ENCODE measurements around the gene GALNT17. TPM values are rescaled to one million over a fixed set of nuclear protein-coding genes. Genes with fewer than 3 reads are reported as not detected.

Gene GALNT17
- polyA plus RNA-seq, 1 donor (not counting 4 experiments of a cell fraction or from before 2014, with no cell fraction given): not detected

DNA sequence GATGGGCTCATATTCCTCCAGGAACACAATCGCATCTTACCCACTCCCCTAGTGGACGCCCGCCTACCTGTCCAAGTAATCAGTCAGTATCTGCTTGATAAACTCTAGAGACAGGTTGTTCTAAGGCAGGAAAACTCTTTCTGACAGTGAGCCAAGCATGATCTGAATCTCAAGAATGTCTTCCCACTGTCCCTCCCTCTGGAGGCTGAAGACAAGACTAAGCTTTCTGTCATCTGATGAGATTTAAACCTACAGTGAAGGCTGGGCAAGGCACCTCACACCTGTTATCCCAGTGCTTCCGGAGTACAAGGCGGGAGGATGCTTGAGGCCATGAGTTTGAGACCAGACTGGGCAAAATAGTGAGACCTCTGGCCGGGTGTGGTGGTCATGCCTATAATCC, 586.6 kb downstream of the GALNT17 start:
- H3K4me3 ChIP-seq (ENCODE audit: control insufficient read depth in 2 of 3, extremely low read depth in 1 of 3, insufficient read depth in 2 of 3, low read depth in 1 of 3, low read length in 3 of 3): no peak overlapping the region
- no peaks in the 10 kb centered on the region for H4K20me1 ChIP-seq (ENCODE audit: control insufficient read depth, extremely low read depth, insufficient read depth, low read length)
- peaks cover 4% of the 10 kb centered on the region for H3K9me3 ChIP-seq (ENCODE audit: control insufficient read depth, low read depth, low read length)
- no peaks in the 10 kb centered on the region for H3K4me1 ChIP-seq (ENCODE audit: control insufficient read depth, extremely low read depth, insufficient read depth, low read length)
- no peak overlapping the region for H3K27ac ChIP-seq (ENCODE audit: control insufficient read depth, insufficient read depth, low read length)
- dilution Hi-C loops (cut with MboI; ENCODE audit: extremely low pct_ligation_motif_present, low sequenced_read_pairs): no loop called here
- no peaks in the 10 kb centered on the region for H3K9me1 ChIP-seq (ENCODE audit: control insufficient read depth, extremely low read depth, insufficient read depth, low read length)
- no peak overlapping the region for H2AFZ ChIP-seq (ENCODE audit: control insufficient read depth, low read length)
- no peaks in the 10 kb centered on the region for H3K36me3 ChIP-seq (ENCODE audit: control insufficient read depth in 2 of 2, extremely low read depth in 1 of 2, insufficient read depth in 2 of 2, low read length in 2 of 2)
- H3K9ac ChIP-seq (ENCODE audit: control insufficient read depth, extremely low read depth, insufficient read depth, low read length): no peak overlapping the region
- H3K79me2 ChIP-seq (ENCODE audit: control insufficient read depth, insufficient read depth, low read length): no peaks in the 10 kb centered on the region
- FAIRE-seq (no peak), DNase-seq (ENCODE audit: low read depth, low spot score) (no peak)
- H3K4me2 ChIP-seq (ENCODE audit: control insufficient read depth, extremely low read depth, insufficient read depth, low read depth, low read length): no peak overlapping the region
- H3K27me3 ChIP-seq (ENCODE audit: control insufficient read depth, extremely low read depth, insufficient read depth, low read length): no peaks in the 10 kb centered on the region
- TF ChIP-seq, protein P1, sequence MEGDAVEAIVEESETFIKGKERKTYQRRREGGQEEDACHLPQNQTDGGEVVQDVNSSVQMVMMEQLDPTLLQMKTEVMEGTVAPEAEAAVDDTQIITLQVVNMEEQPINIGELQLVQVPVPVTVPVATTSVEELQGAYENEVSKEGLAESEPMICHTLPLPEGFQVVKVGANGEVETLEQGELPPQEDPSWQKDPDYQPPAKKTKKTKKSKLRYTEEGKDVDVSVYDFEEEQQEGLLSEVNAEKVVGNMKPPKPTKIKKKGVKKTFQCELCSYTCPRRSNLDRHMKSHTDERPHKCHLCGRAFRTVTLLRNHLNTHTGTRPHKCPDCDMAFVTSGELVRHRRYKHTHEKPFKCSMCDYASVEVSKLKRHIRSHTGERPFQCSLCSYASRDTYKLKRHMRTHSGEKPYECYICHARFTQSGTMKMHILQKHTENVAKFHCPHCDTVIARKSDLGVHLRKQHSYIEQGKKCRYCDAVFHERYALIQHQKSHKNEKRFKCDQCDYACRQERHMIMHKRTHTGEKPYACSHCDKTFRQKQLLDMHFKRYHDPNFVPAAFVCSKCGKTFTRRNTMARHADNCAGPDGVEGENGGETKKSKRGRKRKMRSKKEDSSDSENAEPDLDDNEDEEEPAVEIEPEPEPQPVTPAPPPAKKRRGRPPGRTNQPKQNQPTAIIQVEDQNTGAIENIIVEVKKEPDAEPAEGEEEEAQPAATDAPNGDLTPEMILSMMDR (optimal IDR thresholded peaks at IDR 0.05 in 1 of 3, IDR thresholded peaks at IDR 0.05 in 1 of 3, conservative IDR thresholded peaks at IDR 0.05 in 1 of 3; ENCODE audit: extremely low read depth in 1 of 3, insufficient read depth in 2 of 3, low read length in 3 of 3): no peak
- no peak for TF ChIP-seq EZH2 (IDR thresholded peaks at IDR 0.05; ENCODE audit: low read length)

DNA sequence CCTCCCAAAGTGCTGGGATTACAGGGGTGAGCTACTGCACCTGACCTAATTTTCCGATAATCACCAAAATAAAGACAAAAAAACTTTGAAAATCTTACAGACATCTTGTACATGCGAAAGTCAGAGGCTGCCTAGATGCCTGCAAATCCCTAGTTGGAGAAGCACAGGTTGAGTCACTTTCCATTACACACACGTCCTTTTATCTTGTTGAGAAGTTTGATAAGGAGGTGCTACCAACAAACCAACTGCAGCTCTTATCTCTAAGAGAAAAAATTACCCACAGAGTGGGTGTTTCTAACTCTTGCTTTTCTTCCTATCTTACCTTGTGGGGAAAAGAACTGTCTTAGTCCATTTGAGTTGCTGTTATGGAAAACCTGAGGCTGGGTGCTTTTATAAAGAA, 589.8 kb downstream of the GALNT17 start:
- Histone ChIP-seq H3K4me1 (ENCODE audit: control insufficient read depth, extremely low read depth, insufficient read depth, low read length) (no peaks in the 10 kb centered on the region), H3K27me3 (ENCODE audit: control insufficient read depth, extremely low read depth, insufficient read depth, low read length) (no peaks in the 10 kb centered on the region), H3K36me3 (ENCODE audit: control insufficient read depth in 2 of 2, extremely low read depth in 1 of 2, insufficient read depth in 2 of 2, low read length in 2 of 2) (no peaks in the 10 kb centered on the region), H3K9me3 (ENCODE audit: control insufficient read depth, low read depth, low read length) (no peaks in the 10 kb centered on the region), H3K4me3 (ENCODE audit: control insufficient read depth in 2 of 3, extremely low read depth in 1 of 3, insufficient read depth in 2 of 3, low read depth in 1 of 3, low read length in 3 of 3) (no peak overlapping the region), H4K20me1 (ENCODE audit: control insufficient read depth, extremely low read depth, insufficient read depth, low read length) (no peaks in the 10 kb centered on the region), H3K9me1 (ENCODE audit: control insufficient read depth, extremely low read depth, insufficient read depth, low read length) (no peaks in the 10 kb centered on the region), H3K4me2 (ENCODE audit: control insufficient read depth, extremely low read depth, insufficient read depth, low read depth, low read length) (no peak overlapping the region), H3K79me2 (ENCODE audit: control insufficient read depth, insufficient read depth, low read length) (no peaks in the 10 kb centered on the region), H3K27ac (ENCODE audit: control insufficient read depth, insufficient read depth, low read length) (no peak overlapping the region), H3K9ac (ENCODE audit: control insufficient read depth, extremely low read depth, insufficient read depth, low read length) (no peak overlapping the region), H2AFZ (ENCODE audit: control insufficient read depth, low read length) (no peak overlapping the region)
- FAIRE-seq (no peak), DNase-seq (ENCODE audit: low read depth, low spot score) (no peak)
- TF ChIP-seq EZH2 (IDR thresholded peaks at IDR 0.05; ENCODE audit: low read length): no peak
- TF ChIP-seq, protein P1 (optimal IDR thresholded peaks at IDR 0.05 in 1 of 3, IDR thresholded peaks at IDR 0.05 in 1 of 3, conservative IDR thresholded peaks at IDR 0.05 in 1 of 3; ENCODE audit: extremely low read depth in 1 of 3, insufficient read depth in 2 of 3, low read length in 3 of 3): no peak
- dilution Hi-C loops (cut with MboI; ENCODE audit: extremely low pct_ligation_motif_present, low sequenced_read_pairs): no loop called here
